ENCODE data around the gene S1PR5. TPM values are rescaled to one million over a fixed set of nuclear protein-coding genes. Genes with fewer than 3 reads are reported as not detected.

Gene S1PR5
- polyA plus RNA-seq, 10 donors = 0.95 to 2.9 (median 1.2) TPM

- DNase-seq = peak in 2 of 3 donors; percentile 7 to 38
These were observed 45.3 kb downstream of the S1PR5 start for GRCh38 chr19:10471909-10472308.

GRCh38 chr19:10468133-10468532, 49.1 kb downstream of the S1PR5 start:
- DNase-seq = no peak

GRCh38 chr19:10467104-10467706, 50.0 kb downstream of the S1PR5 start:
- no peak for DNase-seq

- no peak for DNase-seq
These were observed 52.8 kb downstream of the S1PR5 start for GRCh38 chr19:10464456-10464855.

Other genes starting within 250 kb of the S1PR5 start
- 10 to 100 TPM in 2 of 10 donors, 1 to 10 TPM in 8; 5.9 to 11.8 (median 7.3) TPM for gene ICAM1, start 246.3 kb downstream of the S1PR5 start, polyA plus RNA-seq (ENCODE audit: insufficient read length in 10 of 10)
- under 1 TPM; 0.21 to 0.82 (median 0.36) TPM for gene ICAM4, start 230.5 kb downstream of the S1PR5 start, polyA plus RNA-seq (ENCODE audit: insufficient read length in 10 of 10)
- gene ICAM5, start 227.5 kb downstream of the S1PR5 start, polyA plus RNA-seq (ENCODE audit: insufficient read length in 10 of 10) = under 1 TPM in 9 of 10 donors, not detected in 1; 0.07 to 0.28 (median 0.15) TPM
- gene ZGLP1, start 207.6 kb downstream of the S1PR5 start, polyA plus RNA-seq (ENCODE audit: insufficient read length in 10 of 10) = 1 to 10 TPM; 1.7 to 6.1 (median 2.9) TPM
- gene FDX2, start 201.4 kb downstream of the S1PR5 start, polyA plus RNA-seq (ENCODE audit: insufficient read length in 10 of 10) = 10 to 100 TPM; 10.8 to 18.1 (median 14.8) TPM
- 10 to 100 TPM in 8 of 10 donors, 1 to 10 TPM in 2; 9.4 to 21.1 (median 15.0) TPM for gene RAVER1, start 183.9 kb downstream of the S1PR5 start, polyA plus RNA-seq (ENCODE audit: insufficient read length in 10 of 10)
- gene ICAM3, start 177.8 kb downstream of the S1PR5 start, polyA plus RNA-seq (ENCODE audit: insufficient read length in 10 of 10) = 10 to 100 TPM in 1 of 10 donors, 1 to 10 TPM in 9; 4.5 to 15.8 (median 6.0) TPM
- 10 to 100 TPM; 49.2 to 99.2 (median 62.8) TPM for gene TYK2, start 136.9 kb downstream of the S1PR5 start, polyA plus RNA-seq (ENCODE audit: insufficient read length in 10 of 10)
- gene CDC37, start 113.9 kb downstream of the S1PR5 start, polyA plus RNA-seq (ENCODE audit: insufficient read length in 10 of 10) = 100 to 1,000 TPM; 104 to 142 (median 124) TPM
- gene PDE4A, start 96.9 kb downstream of the S1PR5 start, polyA plus RNA-seq (ENCODE audit: insufficient read length in 10 of 10) = 1 to 10 TPM; 2.9 to 4.8 (median 3.9) TPM
- 10 to 100 TPM; 57.9 to 73.5 (median 65.2) TPM for gene KEAP1, start 14.1 kb downstream of the S1PR5 start, polyA plus RNA-seq (ENCODE audit: insufficient read length in 10 of 10)
- 10 to 100 TPM; 15.1 to 25.3 (median 20.6) TPM for gene ATG4D, start 26.5 kb upstream of the S1PR5 start, polyA plus RNA-seq (ENCODE audit: insufficient read length in 10 of 10)
- gene KRI1, start 48.6 kb upstream of the S1PR5 start, polyA plus RNA-seq (ENCODE audit: insufficient read length in 10 of 10) = 10 to 100 TPM; 15.6 to 27.9 (median 22.0) TPM
- 10 to 100 TPM; 13.6 to 22.3 (median 15.5) TPM for gene CDKN2D, start 51.5 kb upstream of the S1PR5 start, polyA plus RNA-seq (ENCODE audit: insufficient read length in 10 of 10)
- gene AP1M2, start 69.9 kb upstream of the S1PR5 start, polyA plus RNA-seq (ENCODE audit: insufficient read length in 10 of 10) = 1 to 10 TPM in 2 of 10 donors, under 1 TPM in 4, not detected in 4; 0.23 to 2.9 (median 0.43) TPM
- gene SLC44A2, start 108.1 kb upstream of the S1PR5 start, polyA plus RNA-seq (ENCODE audit: insufficient read length in 10 of 10) = 100 to 1,000 TPM; 112 to 146 (median 132) TPM
- 100 to 1,000 TPM; 126 to 193 (median 157) TPM for gene ILF3, start 136.9 kb upstream of the S1PR5 start, polyA plus RNA-seq (ENCODE audit: insufficient read length in 10 of 10)
- gene QTRT1, start 184.0 kb upstream of the S1PR5 start, polyA plus RNA-seq (ENCODE audit: insufficient read length in 10 of 10) = 10 to 100 TPM; 20.0 to 40.3 (median 29.4) TPM
- 10 to 100 TPM; 60.7 to 83.2 (median 72.5) TPM for gene DNM2, start 200.6 kb upstream of the S1PR5 start, polyA plus RNA-seq (ENCODE audit: insufficient read length in 10 of 10)

Data from muscle of back (tissue), 11 donors.